GM21390 (cell line): ENCODE data around the gene TMUB1.
A peak's percentile ranks its signal among the peaks of the same experiment; 100 is the strongest.

Experiments
- ATAC-seq: cut with Tn5 transposase; IDR thresholded peaks from one replicate; pipeline ENCODE4 v1.9.1; 2021; ENCODE audit not compliant: unreplicated experiment

TMUB1 gene

GRCh38 chr7:151071032-151071866 lies 12.0 kb downstream of the TMUB1 start:
- ATAC-seq = no peak

GRCh38 chr7:151070574-151070960 lies 12.7 kb downstream of the TMUB1 start:
- ATAC-seq = no peak

GRCh38 chr7:151069841-151070573 lies 13.3 kb downstream of the TMUB1 start:
- ATAC-seq = no peak

- ATAC-seq = no peak
Measured at GRCh38 chr7:151068069-151068773, 15.1 kb downstream of the TMUB1 start.

- no peak for ATAC-seq
Measured at GRCh38 chr7:151066273-151066974, 16.9 kb downstream of the TMUB1 start.

GRCh38 chr7:151065516-151065915 lies 17.8 kb downstream of the TMUB1 start:
- no peak for ATAC-seq

GRCh38 chr7:151064993-151065392 lies 18.3 kb downstream of the TMUB1 start:
- ATAC-seq = no peak

GRCh38 chr7:151064454-151064853 lies 18.8 kb downstream of the TMUB1 start:
- no peak for ATAC-seq

GRCh38 chr7:151063212-151063561 lies 20.1 kb downstream of the TMUB1 start:
- no peak for ATAC-seq

GRCh38 chr7:151062399-151063211 lies 20.7 kb downstream of the TMUB1 start:
- no peak for ATAC-seq

GRCh38 chr7:151062111-151062398 lies 21.2 kb downstream of the TMUB1 start:
- no peak for ATAC-seq

GRCh38 chr7:151061213-151062110 lies 21.8 kb downstream of the TMUB1 start:
- no peak for ATAC-seq

- no peak for ATAC-seq
Measured at GRCh38 chr7:151060416-151061212, 22.7 kb downstream of the TMUB1 start.

GRCh38 chr7:151060113-151060415 lies 23.2 kb downstream of the TMUB1 start:
- no peak for ATAC-seq

GRCh38 chr7:151059367-151060112 lies 23.8 kb downstream of the TMUB1 start, which contains the start of gene SLC4A2:
TSS of gene SLC4A2 (plus strand) at chr7:151059589. CDS start at chr7:151061988, 2,399 bp downstream.
- peak; percentile 28 for ATAC-seq

GRCh38 chr7:151058781-151059366 lies 24.4 kb downstream of the TMUB1 start:
- ATAC-seq = no peak

GRCh38 chr7:151057989-151058780 lies 25.1 kb downstream of the TMUB1 start:
- peak; percentile 87 for ATAC-seq
